Uterus (tissue), 2 donors: ENCODE measurements around the gene TIPARP.

ENCODE experiments used
- POLR2A ChIP-seq, 2 donors: fragments of 450-650 bp; IDR thresholded peaks; one replicate each; pipeline ENCODE4 v1.6.1; 2016; ENCODE audit warnings: antibody characterized with exemption in 2 of 2, mild to moderate bottlenecking in 1 of 2, moderate library complexity in 1 of 2
- TF ChIP-seq, protein P1 (sequence below), 4 experiments: fragments of 200-600 bp in 2 of 4; fragments of 450-650 bp in 2 of 4; sonication (generic) in 2 of 4; IDR thresholded peaks; one replicate each; pipeline ENCODE4 v1.5.1; 2016 to 2019; ENCODE audit warnings: antibody characterized with exemption in 4 of 4, mild to moderate bottlenecking in 2 of 4, moderate library complexity in 1 of 4

DNA sequence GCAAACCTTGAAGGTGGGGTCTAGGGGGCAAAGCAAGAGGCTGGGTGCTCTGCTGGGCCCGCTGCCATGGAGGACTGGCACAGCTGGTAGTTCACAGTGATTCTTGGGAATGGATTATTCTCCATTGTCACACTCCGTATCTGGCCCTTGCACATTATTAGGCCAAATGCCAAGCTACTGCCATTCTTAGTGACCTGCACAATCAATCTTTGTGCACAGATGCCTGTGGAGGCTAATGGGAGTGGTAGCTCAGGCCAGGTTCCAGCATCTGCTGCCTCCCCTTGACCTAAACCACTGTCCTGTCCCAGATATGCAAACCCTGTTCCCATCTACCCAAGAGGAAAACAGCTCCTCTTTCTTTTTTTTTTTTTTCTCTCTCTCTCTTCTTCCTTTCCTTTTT, 67.5 kb downstream of the TIPARP start:
- TF ChIP-seq, protein P1, sequence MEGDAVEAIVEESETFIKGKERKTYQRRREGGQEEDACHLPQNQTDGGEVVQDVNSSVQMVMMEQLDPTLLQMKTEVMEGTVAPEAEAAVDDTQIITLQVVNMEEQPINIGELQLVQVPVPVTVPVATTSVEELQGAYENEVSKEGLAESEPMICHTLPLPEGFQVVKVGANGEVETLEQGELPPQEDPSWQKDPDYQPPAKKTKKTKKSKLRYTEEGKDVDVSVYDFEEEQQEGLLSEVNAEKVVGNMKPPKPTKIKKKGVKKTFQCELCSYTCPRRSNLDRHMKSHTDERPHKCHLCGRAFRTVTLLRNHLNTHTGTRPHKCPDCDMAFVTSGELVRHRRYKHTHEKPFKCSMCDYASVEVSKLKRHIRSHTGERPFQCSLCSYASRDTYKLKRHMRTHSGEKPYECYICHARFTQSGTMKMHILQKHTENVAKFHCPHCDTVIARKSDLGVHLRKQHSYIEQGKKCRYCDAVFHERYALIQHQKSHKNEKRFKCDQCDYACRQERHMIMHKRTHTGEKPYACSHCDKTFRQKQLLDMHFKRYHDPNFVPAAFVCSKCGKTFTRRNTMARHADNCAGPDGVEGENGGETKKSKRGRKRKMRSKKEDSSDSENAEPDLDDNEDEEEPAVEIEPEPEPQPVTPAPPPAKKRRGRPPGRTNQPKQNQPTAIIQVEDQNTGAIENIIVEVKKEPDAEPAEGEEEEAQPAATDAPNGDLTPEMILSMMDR (IDR thresholded peaks at IDR 0.05): no peak
- TF ChIP-seq POLR2A (IDR thresholded peaks at IDR 0.05): no peak
